ENCODE measurements around the gene LEMD2. TPM values are rescaled to one million over a fixed set of nuclear protein-coding genes. Genes with fewer than 3 reads are reported as not detected.

The LEMD2 gene
- total and polyA plus RNA-seq, 9 of the 15 experiments (the other 6 are each of a cell fraction or from before 2014, with no cell fraction given): 0.32 to 46.3 (median 30.8) TPM

- TF ChIP-seq MGA (IDR thresholded peaks at IDR 0.05): peak; percentile 51; the same call in 1 of the 2 replicates
Observed at GRCh38 chr6:33742092-33742491, 46.8 kb downstream of the LEMD2 start (continued).

All from K562 (cell line).